HG03097 (cell line): Measurements from ENCODE around the gene PLEKHN1.
"Not testable (repeated sequence)": the region's sequence is repeated elsewhere in the genome, so short reads cannot be mapped to it uniquely, and the experiment has no call there.

Experiments
- ATAC-seq: cut with Tn5 transposase; IDR thresholded peaks from one replicate; pipeline ENCODE4 v1.9.1; 2021; ENCODE audit not compliant: unreplicated experiment, low FRiP score

Gene PLEKHN1

DNA sequence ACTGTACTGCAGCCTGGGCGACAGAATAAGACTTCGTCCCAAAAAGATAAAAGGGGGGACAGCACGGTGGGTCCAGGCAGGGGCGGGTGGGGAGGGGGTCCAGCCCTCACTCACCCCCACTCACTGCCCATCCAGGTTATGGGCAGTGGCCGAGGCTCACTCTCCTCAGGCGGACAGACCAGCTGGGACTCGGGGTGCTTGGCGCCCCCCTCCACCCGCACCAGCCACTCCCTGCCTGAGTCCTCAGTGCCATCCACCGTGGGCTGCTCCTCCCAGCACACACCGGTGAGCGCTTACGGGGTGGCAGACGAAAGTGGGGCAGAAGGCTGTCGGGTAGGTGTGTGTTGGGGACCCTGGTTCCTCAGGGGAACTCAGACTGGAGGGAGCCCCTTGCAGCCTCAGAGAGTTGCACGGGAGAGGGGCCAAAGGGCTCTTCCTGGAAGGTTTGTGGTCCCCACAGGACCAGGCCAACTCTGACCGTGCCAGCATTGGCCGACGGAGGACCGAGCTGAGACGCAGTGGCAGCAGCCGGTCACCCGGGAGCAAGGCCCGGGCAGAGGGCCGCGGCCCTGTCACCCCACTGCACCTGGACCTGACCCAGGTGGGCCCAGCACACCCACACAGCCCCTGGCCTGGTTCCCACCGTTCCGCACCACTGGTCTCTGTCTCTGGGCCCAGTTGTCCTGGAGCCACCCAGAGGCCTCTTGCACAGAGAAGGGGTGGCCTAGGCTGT is 6.6 kb downstream of the PLEKHN1 start:
- ATAC-seq = no peak

GRCh38 chr1:973459-974292 is 7.4 kb downstream of the PLEKHN1 start:
- ATAC-seq = no peak

DNA sequence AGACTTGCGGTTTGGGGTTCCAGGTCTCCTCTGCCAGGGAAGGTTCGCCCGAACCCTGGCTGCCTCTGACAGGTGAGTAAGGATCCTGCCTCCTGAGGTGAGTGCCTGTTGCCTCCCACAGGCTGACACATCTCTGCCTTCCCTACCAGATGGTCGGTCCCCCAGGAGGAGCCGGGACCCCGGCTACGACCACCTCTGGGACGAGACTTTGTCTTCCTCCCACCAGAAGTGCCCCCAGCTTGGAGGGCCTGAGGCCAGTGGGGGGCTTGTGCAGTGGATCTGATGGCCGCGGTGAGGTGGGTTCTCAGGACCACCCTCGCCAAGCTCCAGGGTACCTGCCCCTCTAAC is 8.0 kb downstream of the PLEKHN1 start:
- ATAC-seq = no peak

- ATAC-seq = no peak
Observed at GRCh38 chr1:974687-975328, 8.5 kb downstream of the PLEKHN1 start.

DNA sequence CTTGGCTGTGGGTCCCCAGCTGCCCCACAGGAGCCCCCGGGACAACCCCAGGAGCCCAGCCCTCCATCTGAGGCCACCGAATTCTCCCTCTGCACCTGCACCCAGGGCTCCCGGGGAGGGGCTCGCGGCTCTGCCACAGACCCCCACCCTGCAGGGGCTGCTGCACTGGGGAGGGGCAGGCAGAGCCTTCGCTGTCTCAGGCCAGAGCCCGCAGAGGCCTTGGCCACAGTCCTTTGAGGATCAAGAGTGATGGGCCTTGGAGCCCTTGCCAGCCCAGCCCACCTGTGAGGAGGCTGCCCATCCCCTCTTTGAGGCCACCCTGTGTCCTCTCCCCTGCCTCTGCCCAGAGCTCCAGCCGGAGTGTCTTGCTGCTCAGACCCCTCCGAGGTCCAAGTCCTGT is 9.1 kb downstream of the PLEKHN1 start:
- no peak for ATAC-seq

DNA sequence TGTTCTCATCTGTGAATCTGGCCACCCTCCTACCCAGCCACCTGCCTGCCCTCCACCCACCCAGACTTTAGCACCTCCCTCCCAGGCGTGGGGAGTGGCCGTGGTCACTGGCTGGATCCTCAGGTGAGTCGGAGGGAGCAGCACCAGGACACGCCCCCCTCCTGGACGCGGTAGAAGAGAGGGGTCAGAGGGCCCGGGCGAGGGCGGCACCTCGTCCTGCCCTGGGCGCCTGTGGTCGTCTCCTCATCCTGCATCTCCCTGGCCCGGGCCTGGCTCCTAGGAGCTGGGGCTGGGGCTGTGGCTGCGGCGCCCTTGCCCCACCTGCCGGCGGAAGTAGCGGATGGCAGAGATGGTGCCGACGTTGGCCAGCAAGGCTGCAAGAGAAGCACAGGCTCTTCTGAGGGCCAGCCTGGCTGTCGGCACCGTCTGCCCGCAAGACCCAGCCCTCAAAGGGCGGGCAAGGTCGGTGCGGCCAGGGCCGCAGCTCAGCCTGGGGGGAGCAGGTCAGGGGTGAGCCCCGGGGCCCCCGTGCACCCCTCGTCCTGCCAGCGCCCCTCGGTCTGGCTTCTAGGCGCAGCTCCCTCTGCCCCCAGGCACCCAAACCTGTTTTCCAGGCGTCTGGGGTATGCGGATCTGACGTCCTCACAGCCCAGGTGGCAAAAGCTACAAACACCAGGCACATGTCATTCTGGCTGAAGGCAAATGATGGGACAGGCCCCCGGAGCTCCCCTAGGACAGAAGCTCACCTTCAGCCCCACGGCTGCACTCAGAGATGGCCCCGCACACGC is 9.8 kb downstream of the PLEKHN1 start:
- ATAC-seq = peak; percentile 56

GRCh38 chr1:976791-977190 is 10.5 kb downstream of the PLEKHN1 start:
- not testable (repeated sequence) for ATAC-seq

DNA sequence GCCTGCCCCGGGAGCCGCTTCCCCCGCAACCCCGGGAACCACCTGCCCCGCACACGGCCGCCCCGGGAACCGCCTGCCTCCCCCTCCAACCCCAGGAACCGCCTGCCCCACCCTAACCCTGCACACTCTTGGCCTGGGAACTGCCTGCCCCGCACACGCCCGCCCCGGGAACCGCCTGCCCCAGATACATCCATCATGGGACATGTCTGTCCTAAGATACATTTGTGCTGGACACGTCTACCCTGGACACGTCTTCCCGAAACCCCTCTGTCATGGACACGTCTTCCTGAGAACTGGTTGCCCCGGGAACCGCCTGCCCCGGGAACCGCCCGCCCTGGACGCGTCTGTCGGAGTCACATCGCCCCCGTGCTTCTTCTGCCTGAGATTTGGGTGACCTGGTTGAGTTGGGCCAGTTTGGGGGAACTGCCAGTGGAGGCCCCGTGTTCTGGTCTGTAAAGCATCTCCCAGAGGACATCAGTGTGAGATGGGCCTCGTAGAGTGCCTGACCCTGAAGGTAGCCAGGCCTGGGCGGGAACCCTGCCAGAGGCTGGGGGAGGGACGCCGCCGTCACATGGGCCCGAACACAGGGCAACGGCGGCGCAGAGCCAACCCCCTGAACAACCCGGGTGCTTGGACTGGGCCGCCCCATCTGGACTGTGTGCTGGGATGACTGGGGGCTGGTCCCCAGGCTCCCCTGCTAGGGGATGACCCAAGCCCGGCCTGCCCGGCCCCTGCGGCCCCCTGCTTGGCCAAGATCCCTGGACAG is 12.0 kb downstream of the PLEKHN1 start:
- ATAC-seq = no peak

- ATAC-seq = no peak
Observed at GRCh38 chr1:978835-979743, 12.8 kb downstream of the PLEKHN1 start.

GRCh38 chr1:979744-980072 is 13.4 kb downstream of the PLEKHN1 start:
- ATAC-seq = no peak

- ATAC-seq = no peak
Observed at GRCh38 chr1:980137-980571, 13.9 kb downstream of the PLEKHN1 start.

DNA sequence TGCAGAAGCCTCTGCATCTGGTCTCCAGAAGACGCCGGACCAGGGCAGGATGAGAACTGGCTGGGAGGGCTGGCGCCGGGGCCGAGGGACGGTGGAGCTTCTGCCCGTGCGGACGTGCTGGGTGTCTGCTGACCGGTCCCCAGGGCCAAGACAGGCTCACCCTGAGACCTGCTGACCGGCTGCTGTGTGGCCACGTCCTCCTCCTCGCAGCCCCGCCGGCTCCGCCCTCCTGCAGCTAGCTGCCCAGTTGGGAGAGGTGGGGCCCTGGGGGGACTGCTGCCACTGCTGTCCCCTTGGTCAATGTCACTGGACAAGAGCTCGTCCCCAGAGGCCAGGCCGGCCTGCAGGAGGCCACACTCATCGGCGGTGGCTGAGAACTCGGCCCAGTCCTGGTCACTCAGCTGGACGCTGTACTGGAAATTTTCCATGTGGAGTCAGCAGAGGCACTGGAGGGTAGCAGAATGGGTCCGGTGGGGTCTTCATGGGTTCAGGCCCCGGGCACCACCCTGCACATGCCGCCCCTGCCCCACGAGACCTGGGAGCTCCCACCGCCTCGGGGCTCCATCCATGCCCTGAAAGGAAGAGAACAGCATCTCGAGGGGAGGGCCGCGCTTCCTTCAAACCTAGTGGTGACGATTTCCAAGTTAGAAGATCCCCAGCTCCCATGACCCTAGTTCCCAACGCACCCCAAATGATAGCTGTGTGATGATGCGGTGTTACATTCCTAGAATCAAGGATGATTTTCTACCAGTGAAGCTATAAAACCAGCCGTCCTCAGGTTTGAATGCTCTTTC is 14.5 kb downstream of the PLEKHN1 start:
- ATAC-seq = no peak

- ATAC-seq = no peak
Observed at GRCh38 chr1:981491-981954, 15.2 kb downstream of the PLEKHN1 start.

DNA sequence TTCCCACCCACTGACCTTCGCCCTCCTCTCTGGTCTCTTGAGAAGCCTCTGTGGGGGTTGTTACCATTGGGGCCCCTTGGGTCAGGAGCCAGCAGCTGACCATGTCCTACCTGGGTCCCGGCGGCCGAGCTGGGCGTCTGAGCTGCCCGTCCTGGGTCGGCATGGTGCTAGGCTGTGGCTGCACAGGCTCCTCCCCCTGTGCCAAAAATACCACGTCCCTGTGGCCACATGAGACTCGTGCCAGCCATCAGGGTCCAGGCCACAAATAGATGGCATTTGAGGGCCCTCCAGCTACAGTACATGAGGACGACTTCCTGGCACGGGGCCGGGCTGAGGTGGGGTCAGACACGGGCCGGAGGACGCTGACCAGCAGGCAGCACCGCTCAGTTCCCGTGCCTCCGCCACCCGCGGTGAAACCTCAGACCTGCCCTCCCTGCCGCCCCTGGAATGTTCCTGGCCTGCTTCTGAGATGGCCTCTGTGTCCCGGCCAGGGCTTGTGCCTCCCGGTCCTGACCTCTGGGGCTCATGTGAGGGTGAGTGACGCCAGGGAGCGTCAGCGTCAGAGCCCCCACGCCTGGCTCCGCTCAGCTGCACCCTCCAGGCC is 15.8 kb downstream of the PLEKHN1 start, which contains the start of gene PERM1:
TSS of gene PERM1 (minus strand) at position 139 of the 604 bp plus-strand sequence. CDS start 1,064 bp downstream, outside the sequence.
- no peak for ATAC-seq

DNA sequence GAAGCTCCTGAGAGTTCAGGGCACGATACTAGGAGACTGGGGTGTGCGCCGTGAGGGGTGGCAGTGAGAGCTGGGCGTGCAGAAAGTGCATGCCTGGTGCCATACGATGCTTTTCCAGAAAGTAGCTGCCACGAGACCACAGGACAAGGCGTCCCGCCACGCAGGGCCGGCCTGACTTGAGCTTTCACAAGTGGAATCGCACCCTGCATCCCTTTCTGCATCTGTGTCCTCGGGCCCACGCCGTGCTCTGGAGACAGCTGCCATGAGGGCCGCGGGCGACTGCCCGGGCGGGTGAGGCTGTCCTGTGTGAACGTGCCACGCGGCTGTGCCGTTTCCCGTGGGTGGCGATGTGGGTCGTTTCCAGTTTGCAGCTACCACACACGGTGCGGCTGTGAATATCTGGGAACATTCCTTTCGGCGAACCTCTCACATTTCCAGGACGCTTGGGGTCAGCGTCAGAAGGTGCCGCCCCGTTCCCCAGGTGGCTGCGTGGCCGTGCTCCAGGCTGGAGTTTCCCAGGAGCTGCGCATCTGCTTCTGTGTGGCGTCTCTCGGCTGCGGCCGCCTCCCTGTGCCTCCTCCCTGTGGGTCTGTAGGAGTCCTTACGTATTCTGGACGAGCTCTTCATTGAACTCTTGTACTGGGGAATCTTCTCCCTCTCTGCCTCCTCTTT is 16.6 kb downstream of the PLEKHN1 start:
- ATAC-seq = no peak

DNA sequence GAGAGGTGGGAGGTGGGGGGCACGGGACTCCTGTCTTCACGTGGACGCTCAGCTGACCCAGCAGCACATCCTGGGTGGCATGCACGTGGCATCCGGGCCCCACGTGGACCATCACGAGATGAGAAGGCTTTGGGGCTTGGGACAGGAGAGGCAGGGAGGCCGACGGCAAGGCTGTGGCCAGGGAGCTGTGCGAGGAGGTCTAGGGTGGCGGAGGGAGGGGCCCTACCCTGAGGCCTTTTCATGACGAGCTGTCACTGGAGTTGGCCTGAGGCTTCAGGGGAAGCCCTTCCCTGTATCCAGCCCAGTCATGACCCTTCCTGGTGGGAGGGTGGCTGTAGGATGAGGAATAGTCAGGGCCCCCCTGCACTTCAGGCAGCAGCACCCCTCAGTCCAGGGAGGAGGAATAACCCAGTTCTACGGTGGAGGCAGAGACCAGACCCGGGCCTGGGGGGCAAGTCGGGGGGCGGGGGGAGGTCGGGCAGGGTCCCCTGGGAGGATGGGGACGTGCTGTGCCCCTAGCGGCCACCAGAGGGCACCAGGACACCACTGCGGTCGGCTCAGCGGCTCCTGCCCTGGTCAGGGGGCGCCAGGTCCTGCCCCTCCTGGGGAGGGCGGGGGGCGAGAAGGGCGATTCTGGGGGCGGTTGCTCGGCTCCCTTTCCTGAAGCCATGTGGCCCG is 17.7 kb downstream of the PLEKHN1 start:
- ATAC-seq = no peak

DNA sequence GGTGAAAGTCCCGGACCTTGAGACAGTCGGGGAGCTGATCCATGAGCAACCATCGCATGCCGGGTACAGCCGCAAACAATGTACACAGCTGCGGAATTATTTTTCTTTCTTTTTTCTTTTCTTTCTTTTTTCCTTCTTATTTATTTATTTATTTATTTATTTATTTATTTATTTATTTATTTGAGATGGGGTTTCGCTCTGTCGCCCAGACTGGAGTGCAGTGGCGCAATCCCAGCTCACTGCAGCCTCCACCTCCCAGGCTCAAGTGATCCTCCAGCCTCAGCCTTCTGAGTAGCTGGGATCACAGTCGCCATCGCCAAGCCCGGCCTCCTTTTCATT is 18.2 kb downstream of the PLEKHN1 start:
- ATAC-seq = no peak
